ENCODE measurements around the gene UGT1A1.
"Not testable (repeated sequence)": the region's sequence is repeated elsewhere in the genome, so short reads cannot be mapped to it uniquely, and the experiment has no call there.

Gene UGT1A1

GRCh38 chr2:233760043-233760442 lies at the start of gene UGT1A1:
UGT1A1 (plus strand) TSS chr2:233760270; CDS start chr2:233760288, 18 bp downstream.
- DNase-seq = no peak

GRCh38 chr2:233711312-233712008 lies 48.6 kb upstream of the UGT1A1 start:
- DNase-seq = peak; percentile 55

GRCh38 chr2:233712611-233713261 lies 47.3 kb upstream of the UGT1A1 start, which contains the start of gene UGT1A5:
UGT1A5 (plus strand) TSS chr2:233712907; CDS start chr2:233712992, 85 bp downstream.
- DNase-seq = no peak

GRCh38 chr2:233713262-233713615 lies 46.8 kb upstream of the UGT1A1 start:
- no peak for DNase-seq

GRCh38 chr2:233714121-233714520 lies 45.9 kb upstream of the UGT1A1 start:
- no peak for DNase-seq

GRCh38 chr2:233718552-233718951 lies 41.5 kb upstream of the UGT1A1 start, which contains the start of gene UGT1A4:
UGT1A4 (plus strand) TSS chr2:233718736; CDS start chr2:233718821, 85 bp downstream.
- no peak for DNase-seq

GRCh38 chr2:233728723-233729301 lies 31.3 kb upstream of the UGT1A1 start, which contains the start of gene UGT1A3:
UGT1A3 (plus strand) TSS chr2:233729042; CDS start chr2:233729127, 85 bp downstream.
- no peak for DNase-seq

- peak; percentile 35 for DNase-seq
Measured at GRCh38 chr2:233736868-233737653, 23.0 kb upstream of the UGT1A1 start.

- DNase-seq = no peak
Measured at GRCh38 chr2:233740870-233741269, 19.2 kb upstream of the UGT1A1 start.

- DNase-seq = no peak
Measured at GRCh38 chr2:233743464-233744259, 16.4 kb upstream of the UGT1A1 start.

GRCh38 chr2:233745073-233745755 lies 14.9 kb upstream of the UGT1A1 start:
- DNase-seq = no peak

GRCh38 chr2:233745838-233746237 lies 14.2 kb upstream of the UGT1A1 start:
- DNase-seq = not testable (repeated sequence)

- no peak for DNase-seq
Measured at GRCh38 chr2:233746475-233747282, 13.4 kb upstream of the UGT1A1 start.

- no peak for DNase-seq
Measured at GRCh38 chr2:233747283-233747544, 12.9 kb upstream of the UGT1A1 start.

GRCh38 chr2:233750689-233751088 lies 9.4 kb upstream of the UGT1A1 start:
- DNase-seq = not testable (repeated sequence)

- DNase-seq = not testable (repeated sequence)
Measured at GRCh38 chr2:233751212-233752009, 8.7 kb upstream of the UGT1A1 start.

GRCh38 chr2:233754872-233755611 lies 5.0 kb upstream of the UGT1A1 start:
- no peak for DNase-seq

GRCh38 chr2:233756429-233757081 lies 3.5 kb upstream of the UGT1A1 start:
- no peak for DNase-seq

- DNase-seq = no peak
Measured at GRCh38 chr2:233758141-233758540, 1.9 kb upstream of the UGT1A1 start.
